Urothelium cell line (cell line): ENCODE data around the gene ARMC7.
A peak's percentile ranks its signal among the peaks of the same experiment; 100 is the strongest.

Source experiments
- DNase-seq: peaks from one replicate; pipeline ENCODE4 v3.0.0; 2011; ENCODE audit warnings: low spot score, mixed read lengths
- FAIRE-seq: peaks from 2 replicates; lab custom pipeline; 2011; peaks lifted over from hg19 to GRCh38; lab: Jason Lieb, UNC

Gene ARMC7

GRCh38 chr17:75098861-75099260, 10.9 kb upstream of the ARMC7 start:
- peak; percentile 40 for FAIRE-seq
- no peak for DNase-seq

DNA sequence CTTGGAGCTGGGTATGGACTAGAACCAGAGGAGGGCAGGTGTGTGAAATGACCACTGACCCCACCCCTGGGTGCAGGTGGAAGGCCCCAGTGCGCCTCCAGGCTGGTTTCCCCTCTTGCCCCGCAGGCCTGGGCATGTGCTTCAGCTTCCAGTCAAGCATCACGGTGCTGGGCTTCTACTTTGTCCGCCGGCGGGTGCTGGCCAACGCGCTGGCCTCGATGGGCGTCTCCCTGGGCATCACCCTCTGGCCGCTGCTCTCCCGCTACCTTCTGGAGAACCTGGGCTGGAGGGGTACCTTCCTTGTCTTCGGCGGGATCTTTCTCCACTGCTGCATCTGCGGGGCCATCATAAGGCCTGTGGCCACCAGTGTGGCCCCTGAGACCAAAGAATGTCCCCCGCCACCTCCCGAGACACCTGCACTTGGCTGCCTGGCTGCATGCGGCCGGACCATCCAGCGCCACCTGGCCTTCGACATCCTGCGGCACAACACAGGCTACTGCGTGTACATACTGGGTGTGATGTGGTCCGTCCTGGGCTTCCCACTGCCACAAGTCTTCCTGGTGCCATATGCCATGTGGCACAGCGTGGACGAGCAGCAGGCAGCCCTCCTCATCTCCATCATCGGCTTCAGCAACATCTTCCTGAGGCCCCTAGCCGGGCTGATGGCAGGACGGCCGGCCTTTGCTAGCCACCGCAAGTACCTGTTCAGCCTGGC, 9.7 kb upstream of the ARMC7 start:
- DNase-seq, result no peak
- FAIRE-seq, result peak; percentile 58

DNA sequence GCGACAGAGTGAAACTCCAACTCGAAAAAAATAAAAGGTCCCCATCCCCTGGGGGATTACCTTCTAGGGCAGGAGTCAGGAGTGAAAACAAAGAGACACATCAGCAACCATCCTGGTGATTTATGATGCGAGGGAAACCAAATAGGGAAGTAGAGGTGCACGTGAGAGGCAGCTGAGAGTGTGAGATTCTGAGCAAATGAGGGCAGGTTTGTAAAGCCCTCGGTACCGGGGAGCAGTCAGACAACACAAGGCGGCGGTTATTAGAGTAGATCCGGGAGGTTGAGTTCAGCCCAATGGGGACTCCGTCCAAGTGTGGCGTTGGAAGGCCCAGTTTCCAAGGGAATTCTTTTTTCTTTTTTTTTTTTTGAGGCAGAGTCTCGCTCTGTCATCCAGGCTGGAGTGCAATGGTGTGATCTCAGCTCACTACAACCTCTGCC, 7.4 kb upstream of the ARMC7 start:
- FAIRE-seq, result no peak

GRCh38 chr17:75103601-75104554, 5.9 kb upstream of the ARMC7 start:
- no peak for FAIRE-seq
- DNase-seq, result no peak

More for the DNA sequence above, 7.4 kb upstream of the ARMC7 start:
- no peak for DNase-seq

DNA sequence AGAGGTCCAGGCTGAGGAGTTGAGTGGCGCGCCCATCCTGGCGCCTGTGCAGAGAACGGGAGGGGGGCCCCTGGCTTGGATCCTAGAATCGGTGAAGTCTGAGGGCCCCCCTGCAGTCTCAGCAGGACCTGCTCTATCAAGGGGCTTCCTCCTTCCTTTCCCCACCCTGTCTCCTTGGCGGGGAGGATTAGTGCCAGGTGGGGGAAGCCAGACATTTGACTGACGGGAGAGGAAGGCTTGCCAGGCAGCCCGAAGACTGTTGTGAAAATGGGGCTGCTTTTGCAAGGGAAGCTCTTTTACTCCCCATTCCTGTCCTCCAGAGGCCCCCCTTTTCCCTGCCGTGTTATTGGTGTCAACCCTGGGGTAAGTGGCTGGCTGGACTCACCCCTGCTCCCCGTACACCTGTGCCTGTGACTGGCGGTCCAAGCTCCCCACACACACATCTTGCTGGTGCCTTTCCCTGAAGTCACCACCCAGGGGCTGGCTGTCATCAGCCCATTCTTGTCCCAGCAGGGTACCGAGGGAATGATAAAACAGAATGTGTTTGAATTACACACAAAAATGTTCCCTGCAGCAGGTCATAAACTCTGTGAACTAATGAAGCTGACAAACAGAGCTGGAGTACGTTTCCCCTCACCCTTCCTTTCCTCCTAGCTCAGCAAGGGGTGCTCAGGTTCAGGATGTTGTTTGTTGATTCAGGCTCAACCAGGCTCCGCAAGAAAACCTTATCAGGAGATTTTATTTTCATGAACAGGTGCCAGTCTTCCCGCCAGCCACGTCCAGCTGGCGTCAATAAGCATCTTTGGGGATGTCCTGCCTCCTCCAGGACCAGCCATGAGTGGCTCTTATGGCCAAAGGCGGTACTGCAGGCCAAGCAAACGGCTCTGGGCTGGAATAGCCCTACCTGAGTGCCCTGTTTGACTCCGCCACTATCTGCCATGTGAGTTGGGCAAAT, 4.4 kb upstream of the ARMC7 start:
- peak; percentile 27 for FAIRE-seq
- DNase-seq, result peak; percentile 81

- no peak for FAIRE-seq
Observed at GRCh38 chr17:75108193-75108592, 1.6 kb upstream of the ARMC7 start.

DNA sequence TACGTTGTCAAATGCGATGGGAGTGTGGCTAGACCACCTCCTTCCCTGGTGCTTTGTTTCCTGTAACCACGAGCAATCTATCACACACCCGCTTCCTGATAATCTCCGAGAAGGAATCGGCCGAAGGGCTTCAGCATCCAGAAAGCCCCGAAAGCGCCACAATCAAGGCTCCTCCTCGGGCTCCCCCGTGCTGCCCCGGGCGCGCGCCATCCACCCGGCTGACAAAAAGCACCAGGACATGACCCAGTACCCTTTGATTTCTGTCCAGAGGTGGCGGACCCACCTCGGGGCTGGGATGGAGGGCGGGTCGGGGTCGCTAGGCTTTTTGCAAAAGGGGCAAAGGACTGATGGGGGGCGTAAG, 743 bp upstream of the ARMC7 start:
- no peak for FAIRE-seq
- no peak for DNase-seq

More at GRCh38 chr17:75108193-75108592, 1.6 kb upstream of the ARMC7 start:
- DNase-seq, result no peak

DNA sequence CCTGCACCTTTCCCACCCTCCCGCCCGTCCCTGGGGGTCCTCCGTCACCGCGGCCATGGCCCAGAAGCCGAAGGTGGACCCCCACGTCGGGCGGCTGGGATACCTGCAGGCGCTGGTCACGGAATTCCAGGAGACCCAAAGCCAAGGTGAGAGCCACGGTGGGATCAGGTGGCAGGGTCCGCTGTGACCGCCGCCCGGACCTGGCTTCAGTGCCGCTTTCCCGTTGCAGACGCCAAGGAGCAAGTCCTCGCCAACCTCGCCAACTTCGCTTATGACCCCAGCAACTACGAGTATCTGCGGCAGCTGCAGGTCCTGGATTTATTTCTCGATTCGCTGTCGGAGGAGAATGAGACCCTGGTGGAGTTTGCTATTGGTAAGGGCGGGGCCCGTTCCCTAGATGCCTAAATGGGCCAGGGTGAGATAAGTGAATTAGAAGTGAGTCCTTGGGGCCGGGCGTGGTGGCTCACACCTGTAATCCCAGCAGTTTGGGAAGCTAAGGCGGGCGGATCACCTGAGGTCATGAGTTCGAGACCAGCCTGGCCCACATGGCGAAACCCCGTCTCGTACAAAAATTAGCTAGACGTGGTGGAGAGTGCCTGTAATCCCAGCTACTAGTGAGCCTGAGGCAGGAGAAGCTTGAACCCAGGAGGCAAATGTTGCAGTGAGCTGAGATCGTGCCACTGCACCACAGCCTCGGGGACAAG, 617 bp downstream of the ARMC7 start:
- no peak for FAIRE-seq
- DNase-seq, result peak; percentile 30

GRCh38 chr17:75111777-75112335, 2.1 kb downstream of the ARMC7 start:
- no peak for FAIRE-seq
- no peak for DNase-seq

DNA sequence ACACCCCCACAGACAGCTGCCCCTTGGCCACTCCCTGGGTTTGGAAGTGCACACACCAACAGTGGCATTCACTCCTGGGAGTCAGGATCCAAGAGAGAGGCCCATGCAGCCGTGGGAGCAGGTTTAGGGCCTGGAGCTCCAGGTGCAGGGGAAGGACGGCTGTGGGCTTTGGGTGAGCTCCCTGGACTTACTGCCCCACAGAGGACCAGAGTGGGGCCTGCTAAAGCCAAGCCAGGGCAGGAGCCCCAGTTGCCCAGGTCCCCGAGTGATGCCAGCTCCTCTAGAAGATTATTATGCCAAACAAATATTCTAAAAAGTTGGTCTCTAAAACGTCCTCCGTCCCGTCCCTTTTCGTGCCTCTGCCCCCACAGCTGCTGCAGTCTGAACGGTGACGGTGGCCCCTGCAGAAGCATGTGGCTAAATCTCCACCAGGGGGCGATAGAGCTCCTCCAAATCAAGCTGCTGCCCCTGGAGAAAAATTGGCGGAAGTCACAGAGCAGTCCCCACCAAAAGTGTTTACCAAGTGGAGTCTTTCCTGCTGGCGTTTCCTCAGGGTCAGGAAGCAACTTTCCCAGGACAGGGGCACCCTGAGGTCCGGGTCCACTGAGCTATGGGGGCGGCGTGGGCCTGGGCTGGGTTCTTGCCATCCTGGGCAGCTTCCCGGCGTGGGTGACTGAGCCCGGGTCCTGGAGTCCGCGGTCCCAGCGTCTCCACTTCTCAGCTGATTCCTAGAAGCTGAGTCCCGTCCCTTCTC, 4.2 kb downstream of the ARMC7 start:
- FAIRE-seq, result peak; percentile 37

GRCh38 chr17:75114552-75115314, 5.0 kb downstream of the ARMC7 start:
- no peak for FAIRE-seq

More for the DNA sequence above, 4.2 kb downstream of the ARMC7 start:
- peak; percentile 89 for DNase-seq

GRCh38 chr17:75115555-75115954, 5.8 kb downstream of the ARMC7 start:
- FAIRE-seq (no peak), DNase-seq (no peak)

More at GRCh38 chr17:75114552-75115314, 5.0 kb downstream of the ARMC7 start:
- no peak for DNase-seq

DNA sequence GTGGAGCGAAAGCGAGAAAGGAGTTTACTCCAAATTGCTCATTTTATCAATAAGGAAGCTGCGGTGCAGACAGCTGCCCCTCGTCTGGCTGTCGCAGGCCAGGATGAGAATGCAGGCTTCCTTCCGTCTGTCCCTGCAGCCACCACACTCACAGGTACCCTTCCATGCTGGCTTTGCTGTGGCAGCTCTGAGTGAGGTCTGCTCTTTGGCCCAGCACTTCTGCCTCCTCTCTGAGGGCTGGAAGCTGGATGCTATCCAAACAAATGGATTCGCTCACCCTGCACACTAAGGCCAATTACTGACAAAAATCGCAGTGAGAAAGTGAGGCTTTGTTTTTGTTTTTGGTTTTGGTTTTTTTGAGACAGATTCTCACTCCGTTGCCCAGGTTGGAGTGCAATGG, 7.0 kb downstream of the ARMC7 start:
- DNase-seq (no peak), FAIRE-seq (no peak)

GRCh38 chr17:75118307-75118706, 8.5 kb downstream of the ARMC7 start:
- DNase-seq (no peak), FAIRE-seq (no peak)

DNA sequence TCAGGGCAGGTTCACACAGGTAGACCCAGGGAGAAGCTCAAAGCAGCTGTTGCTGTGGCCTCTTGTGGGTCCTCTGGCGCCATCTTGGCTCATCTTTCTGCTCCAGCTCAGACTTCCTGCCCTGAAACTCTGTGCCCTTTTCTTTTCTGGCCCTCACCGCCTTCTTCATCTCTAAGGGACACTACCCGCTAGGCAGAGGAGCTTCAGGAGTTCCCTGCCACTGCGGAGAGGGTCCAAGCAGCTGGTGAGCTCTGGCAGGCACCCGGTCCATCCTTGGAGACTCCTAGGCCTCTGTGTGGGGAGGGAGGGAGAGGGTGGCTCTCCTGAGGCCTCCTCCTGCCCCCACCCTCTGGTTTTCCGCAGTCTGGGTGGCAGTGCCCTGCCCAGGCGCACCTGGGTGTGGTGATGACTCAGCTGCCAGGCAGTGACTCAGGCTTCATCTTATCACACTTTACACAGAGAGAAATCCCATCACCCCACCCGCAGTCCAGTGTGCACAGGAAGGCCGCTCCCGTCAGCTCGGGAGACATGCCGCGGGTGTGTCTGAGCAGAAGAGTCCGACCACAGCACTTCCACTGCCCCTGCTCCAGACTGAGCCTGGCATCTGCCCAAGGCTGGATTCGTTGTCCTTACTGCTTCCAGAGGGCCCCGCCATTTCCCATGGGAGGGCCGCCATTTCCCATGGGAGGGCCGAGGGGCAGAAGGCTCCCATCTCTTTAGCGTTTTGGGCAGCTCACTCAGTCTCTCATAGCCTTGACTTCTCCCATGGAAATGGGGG, 14.5 kb downstream of the ARMC7 start:
- DNase-seq (peak; percentile 99), FAIRE-seq (peak; percentile 96)

- FAIRE-seq, result no peak
- DNase-seq, result no peak
Observed at GRCh38 chr17:75124819-75125162, 15.0 kb downstream of the ARMC7 start.

DNA sequence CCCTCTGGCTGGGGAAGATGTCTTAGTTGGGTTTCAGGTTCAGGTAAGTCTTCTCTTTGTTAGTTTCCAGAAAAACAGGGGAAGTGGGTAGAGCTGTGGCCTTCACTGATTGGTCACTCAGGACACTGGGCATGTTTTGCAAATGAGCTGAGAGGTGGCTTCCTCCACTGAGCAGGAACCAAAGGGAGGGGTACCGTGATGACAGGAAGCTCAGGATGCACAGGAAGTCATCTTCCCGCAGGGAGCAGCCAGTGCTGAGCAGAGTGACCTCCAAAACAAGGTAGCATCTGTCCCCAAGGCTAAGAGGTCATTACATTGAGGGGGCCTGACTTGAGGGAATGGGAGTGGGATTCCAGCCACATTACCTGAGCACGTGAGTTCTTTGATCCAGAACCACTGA, 16.2 kb downstream of the ARMC7 start:
- no peak for DNase-seq
- peak; percentile 63 for FAIRE-seq

- FAIRE-seq (no peak), DNase-seq (no peak)
Observed at GRCh38 chr17:75126954-75127353, 17.2 kb downstream of the ARMC7 start.
